ENCODE data around the gene EPHB4.

The EPHB4 gene

GRCh38 chr7:100854146-100854895 is 27.0 kb upstream of the EPHB4 start:
- no peak for DNase-seq

GRCh38 chr7:100852048-100852872 is 24.9 kb upstream of the EPHB4 start, which contains the start of gene SLC12A9:
Gene SLC12A9 (plus strand): TSS chr7:100852713. CDS start chr7:100854198, 1,485 bp downstream.
- DNase-seq: peak; percentile 69

GRCh38 chr7:100847360-100847759 is 20.0 kb upstream of the EPHB4 start:
- no peak for DNase-seq

- DNase-seq: no peak
Measured at GRCh38 chr7:100840470-100841100, 13.3 kb upstream of the EPHB4 start.

DNA sequence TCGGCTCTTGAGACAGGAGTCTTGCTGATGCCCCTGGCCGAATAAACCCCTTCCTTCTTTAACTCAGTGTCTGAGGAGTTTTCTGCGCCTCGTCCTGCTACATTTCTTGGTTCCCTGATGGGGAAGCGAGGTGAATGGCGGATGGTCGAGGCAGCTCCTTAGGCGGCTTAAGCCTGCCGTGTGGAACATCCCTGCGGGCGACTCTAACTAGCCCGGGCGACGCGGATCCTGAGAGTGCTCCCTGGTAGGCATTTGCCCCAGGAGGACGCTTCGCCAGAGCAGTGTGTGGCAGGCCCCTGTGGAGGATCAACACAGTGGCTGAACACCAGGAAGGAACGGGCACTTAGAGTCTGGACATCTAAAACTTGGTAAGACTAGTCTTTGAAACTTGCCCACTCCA is 12.0 kb upstream of the EPHB4 start:
- no peak for DNase-seq

DNA sequence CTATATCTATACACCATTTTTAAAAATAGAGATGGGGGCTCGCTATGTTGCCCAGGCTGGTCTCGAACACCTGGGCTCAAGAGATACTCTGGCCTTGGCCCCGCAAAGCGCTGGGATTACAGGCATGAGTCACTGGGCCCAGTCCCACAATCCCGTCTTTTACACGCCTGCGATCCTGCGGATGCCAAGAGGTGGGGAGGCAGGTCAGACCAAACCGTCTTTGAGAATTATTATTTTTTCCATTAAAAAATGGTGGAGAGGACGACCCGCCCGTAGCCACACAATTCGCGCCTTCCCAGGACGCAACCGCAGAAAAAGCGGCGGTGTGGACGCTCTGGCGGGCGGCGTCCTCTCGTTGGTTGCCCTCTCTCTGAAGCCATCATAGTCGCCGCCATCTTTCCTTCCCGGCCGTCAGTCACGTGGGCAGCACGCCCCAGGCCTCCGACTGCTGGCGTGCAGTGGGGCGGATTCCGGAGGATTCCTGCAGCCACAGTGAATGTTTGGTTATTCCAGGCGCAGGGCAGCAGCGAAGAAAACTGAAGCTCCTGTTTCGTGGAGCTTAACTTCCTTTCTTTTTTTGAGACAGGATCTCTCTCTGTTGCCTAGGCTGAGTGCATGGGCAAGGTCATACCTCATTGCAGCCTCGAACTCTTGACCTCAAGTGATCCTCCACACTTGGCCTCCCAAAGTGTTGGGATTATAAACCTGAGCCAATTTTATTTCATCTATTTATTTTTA is 9.9 kb upstream of the EPHB4 start:
- DNase-seq: peak; percentile 66

DNA sequence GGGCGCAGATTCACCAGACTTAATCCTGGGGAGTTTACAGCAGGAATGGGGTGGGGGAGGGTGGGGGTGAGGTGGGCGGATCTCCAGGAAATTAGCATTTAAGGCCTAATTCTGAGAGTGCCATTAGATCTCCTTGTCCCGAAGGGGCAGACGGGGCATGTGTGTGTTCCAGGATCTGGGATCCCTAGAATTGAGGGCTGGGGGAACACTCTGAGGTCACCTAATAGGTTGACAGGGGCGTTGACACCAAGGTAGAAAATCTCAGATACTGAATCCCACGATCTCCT is 9.4 kb upstream of the EPHB4 start:
- no peak for DNase-seq

- no peak for DNase-seq
Measured at GRCh38 chr7:100835903-100836811, 8.8 kb upstream of the EPHB4 start.

DNA sequence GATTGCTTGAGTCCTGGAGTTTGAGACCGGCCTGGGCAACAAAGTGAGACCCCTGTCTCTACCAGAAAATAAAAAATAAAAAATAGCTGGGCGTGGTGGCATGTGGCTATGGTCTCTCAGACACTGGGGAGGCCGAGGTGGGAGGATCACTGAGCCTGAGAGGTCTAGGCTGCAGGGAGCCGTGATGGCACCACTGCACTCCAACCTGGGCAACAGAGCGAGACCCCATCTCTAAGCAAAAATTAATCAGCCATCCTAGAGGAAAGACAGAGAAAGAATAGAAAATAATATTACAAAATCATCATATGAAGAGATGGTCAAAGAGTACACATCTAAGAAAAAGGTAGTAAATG is 4.9 kb upstream of the EPHB4 start:
- no peak for DNase-seq

DNA sequence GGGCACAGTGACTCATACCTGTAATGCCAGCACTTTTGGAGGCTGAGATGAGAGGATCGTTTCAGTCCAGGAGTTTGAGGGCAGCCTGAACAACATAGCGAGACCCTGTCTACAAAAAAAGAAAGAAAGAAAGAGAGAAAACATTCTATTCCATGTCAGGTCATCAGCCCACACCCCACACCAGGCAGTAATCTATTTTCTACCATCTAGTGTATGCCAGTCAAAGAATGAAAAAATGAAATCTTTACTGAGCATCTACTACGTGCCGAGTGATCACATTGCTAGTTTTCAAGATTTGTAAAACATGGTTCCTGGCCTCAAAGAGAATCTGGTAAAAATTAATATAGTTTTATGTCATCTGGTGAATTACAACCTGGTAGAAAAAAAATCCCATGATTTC is 3.1 kb upstream of the EPHB4 start:
- DNase-seq: no peak

DNA sequence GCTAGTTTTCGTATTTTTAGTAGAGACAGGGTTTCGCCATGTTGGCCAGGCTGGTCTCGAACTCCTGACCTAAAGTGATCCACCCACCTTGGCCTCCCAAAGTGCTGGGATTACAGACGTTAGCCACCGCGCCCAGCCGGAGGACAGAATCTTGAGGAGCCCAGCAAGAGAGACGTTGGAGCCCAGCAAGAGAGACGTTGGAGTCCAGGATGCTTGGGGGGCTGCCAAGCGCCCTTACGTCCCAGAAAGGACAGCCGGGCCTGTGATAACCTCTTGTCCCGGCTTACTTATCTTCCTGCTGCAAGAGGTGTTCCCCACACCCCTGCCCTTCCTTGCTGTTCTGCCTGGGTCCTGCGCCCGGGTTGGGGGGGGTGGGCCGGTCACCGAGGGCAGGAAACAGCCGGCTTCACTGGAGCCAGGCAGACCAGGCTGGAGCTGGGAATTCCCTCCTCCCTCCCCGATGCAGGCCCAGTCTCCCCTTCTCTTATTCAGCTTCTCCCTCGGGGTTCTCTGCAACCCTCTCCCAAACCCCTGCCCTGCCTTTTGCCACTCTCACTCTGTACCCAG is 1.9 kb upstream of the EPHB4 start:
- no peak for DNase-seq

DNA sequence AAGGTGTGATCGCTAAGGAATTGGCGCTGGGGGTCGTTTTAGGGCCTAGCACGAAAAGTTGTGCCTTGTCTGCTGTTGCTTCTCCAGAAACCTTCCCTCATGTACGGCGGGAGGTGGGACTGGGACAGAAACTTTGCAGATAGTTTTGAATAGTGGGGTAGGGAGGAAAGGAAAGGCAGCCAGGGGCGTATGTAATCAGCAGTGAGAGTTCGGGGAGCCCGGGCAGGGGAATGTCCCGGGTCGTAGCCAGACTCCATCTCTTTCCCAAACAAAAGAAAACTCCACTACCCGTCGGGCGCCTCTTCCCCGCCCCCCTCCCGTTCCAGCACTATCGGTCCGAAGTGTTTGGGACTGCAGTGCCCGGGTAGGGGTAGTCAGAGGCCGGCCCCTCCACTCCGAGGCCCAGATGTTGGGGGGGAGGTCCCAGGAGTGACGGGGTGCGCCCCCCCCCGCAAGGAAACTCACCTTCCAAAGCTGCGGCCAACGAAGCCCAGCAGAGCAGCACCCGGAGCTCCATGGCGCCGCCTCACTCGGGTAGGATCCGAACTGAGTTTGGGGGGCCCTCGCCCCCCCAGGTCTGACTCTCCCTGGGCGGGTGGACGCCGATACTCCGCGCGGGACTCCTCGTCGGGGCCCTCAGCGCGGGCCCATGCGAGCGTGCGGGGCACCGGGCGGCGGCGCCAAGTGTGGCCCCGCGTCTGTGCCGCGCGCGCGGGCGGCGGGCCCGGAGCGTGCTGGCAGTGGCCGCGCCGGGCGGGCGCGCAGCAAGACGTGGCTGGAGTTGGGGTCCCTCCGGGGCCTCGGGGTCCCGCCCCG is 601 bp downstream of the EPHB4 start:
- DNase-seq: no peak

DNA sequence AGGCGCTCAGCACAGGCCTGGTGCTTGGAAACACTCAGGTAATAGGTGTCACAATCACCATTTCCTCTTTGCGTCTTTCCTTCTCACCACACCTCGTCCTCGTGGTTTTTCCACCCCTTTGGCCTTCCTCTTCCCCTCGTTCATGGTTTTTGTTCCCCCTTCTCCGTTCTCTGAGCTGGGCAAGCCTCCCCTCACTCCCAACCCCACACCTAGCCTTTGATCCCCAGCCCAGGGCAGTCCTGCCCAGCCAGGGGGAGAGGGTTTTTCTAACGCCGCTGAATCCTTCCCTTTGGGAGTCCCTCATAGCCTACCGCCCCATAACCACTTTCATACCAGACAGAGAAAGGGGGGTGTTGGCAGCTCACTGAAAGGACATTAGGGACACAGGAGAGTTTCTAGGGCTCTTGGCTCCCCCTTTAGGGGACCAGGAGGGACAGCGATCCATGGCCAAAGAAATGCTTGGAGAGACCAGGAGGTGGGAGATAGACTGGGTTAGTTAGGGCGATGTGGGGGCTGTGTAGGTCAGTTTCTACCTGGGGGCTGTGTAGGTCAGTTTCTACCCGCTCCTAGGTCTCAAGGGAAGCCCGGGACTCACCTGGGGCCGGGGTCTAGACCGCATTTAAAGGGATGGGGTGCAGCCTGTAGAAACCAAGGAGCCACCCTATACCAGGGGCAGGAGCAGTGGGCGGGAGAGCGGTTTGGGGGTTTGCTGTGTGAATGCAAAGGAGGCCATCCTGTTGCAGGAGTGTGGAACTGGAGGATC is 1.4 kb downstream of the EPHB4 start:
- DNase-seq: no peak

GRCh38 chr7:100825215-100825671 is 2.1 kb downstream of the EPHB4 start:
- DNase-seq: no peak

DNA sequence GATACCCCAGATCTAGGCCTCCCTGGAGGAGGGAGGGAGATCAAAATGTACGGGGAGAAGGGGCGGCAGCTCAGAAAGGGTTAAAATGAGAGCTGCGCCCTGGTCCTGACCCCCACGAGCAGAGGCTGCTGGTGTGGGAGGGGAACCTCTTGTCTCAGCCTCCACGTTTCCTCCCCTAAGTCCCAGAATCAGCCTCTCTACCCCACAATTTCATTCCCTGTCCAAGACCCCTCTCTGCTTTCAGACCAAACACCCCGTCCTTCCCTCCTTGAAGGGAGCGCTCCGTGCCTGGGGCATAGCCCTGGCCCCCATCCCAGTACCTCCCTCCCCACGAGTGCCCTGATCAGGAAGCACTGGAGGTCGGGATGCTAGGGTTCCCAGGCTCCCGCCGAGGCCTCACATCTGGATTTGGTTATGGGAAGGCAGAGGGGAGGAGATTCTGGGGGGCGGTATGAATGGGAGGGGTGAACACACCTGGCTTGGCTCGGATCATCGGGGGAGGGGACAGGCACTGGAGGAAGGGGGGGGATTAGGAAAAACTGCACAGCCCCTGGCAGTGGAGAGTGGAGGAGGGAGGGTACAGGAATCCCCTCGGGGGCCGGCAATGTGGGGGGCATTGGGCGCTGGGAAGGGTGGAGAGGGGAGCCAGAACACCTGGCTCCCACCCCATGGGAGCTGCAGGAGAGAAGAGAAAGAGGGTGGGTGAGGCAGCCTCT is 2.7 kb downstream of the EPHB4 start:
- no peak for DNase-seq

- DNase-seq: no peak
Measured at GRCh38 chr7:100823534-100823933, 3.8 kb downstream of the EPHB4 start.

DNA sequence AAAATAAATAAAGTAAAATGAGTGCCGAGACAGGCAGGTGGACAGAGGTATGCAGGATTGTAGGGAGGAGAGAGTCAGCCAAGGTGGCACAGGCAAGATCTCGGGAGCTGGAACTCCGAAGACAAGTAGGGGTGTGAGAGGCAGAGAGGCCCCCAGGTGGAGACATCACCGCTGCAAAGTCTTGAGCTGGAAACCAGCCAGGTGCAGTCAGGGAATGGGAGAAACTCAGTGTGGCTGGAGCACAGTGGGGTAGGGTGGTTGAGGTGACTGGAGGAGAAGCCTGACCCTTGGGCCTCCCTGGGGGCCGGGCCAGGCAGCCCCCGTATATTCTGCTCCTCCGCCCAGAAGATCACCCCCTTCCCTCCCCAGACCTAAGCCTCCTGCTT is 4.2 kb downstream of the EPHB4 start:
- DNase-seq: no peak

GRCh38 chr7:100822236-100823139 is 4.8 kb downstream of the EPHB4 start:
- no peak for DNase-seq

All from NCI-H1048 (cell line).